ENCODE data around the gene VEPH1.

DNA sequence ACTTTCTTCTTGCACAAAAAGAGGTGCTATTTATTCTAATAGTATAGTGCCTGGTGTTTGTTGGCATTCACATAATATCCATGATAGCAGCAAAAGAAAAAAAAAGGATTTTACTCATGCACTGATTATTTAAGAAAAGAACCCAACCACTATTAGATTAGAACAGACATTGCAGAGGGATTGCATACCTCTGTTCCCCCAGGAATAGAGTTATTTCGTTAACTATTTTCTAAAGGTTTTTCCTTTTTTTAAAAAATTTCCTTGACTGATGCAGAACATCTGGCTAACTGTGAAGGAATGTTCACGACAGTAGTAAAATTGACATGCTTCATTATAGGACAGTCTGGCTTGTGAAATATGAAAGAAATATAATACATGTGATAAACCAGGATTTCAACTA is 203.1 kb downstream of the VEPH1 start:
- TF ChIP-seq, protein P1, sequence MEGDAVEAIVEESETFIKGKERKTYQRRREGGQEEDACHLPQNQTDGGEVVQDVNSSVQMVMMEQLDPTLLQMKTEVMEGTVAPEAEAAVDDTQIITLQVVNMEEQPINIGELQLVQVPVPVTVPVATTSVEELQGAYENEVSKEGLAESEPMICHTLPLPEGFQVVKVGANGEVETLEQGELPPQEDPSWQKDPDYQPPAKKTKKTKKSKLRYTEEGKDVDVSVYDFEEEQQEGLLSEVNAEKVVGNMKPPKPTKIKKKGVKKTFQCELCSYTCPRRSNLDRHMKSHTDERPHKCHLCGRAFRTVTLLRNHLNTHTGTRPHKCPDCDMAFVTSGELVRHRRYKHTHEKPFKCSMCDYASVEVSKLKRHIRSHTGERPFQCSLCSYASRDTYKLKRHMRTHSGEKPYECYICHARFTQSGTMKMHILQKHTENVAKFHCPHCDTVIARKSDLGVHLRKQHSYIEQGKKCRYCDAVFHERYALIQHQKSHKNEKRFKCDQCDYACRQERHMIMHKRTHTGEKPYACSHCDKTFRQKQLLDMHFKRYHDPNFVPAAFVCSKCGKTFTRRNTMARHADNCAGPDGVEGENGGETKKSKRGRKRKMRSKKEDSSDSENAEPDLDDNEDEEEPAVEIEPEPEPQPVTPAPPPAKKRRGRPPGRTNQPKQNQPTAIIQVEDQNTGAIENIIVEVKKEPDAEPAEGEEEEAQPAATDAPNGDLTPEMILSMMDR (IDR thresholded peaks at IDR 0.05), result no peak
- TF ChIP-seq POLR2A (IDR thresholded peaks at IDR 0.05) (no peak), EP300 (IDR thresholded peaks at IDR 0.05) (no peak)

Measured in tibial nerve (tissue), 4 donors.